ENCODE data around the gene ELL2. TPM values are rescaled to one million over a fixed set of nuclear protein-coding genes. Genes with fewer than 3 reads are reported as not detected.

The ELL2 gene
- polyA plus RNA-seq, 1 donor (not counting 4 experiments of a cell fraction or from before 2014, with no cell fraction given) = 100 TPM

DNA sequence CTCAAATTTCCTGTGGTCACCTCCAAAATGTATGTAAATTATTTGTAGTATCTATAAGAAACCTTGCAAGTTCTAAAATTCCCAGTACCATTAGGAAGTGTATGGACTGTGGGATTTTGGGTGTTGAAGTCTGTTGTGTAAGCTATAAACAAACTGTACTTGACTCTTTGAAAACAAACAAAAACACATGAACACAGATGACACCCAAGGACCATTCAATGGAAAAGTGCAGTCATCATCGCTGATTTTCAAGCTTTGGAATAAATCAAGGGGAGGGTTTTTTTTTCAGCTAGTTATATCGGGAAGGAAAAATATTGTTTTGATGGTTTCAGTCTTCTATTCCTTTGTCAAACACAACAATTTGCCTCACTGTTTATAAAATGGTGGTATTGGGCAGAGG is 49.6 kb downstream of the ELL2 start:
- no peak overlapping the region for H2AFZ ChIP-seq (ENCODE audit: control insufficient read depth, low read length)
- peaks cover 10% of the 10 kb centered on the region for H3K9me1 ChIP-seq (ENCODE audit: control insufficient read depth, extremely low read depth, insufficient read depth, low read length)
- no peak overlapping the region for H3K4me3 ChIP-seq (ENCODE audit: control insufficient read depth in 2 of 3, extremely low read depth in 1 of 3, insufficient read depth in 2 of 3, low read depth in 1 of 3, low read length in 3 of 3)
- H3K36me3 ChIP-seq (ENCODE audit: control insufficient read depth in 2 of 2, extremely low read depth in 1 of 2, insufficient read depth in 2 of 2, low read length in 2 of 2) = peaks cover 13 to 53% of the 10 kb centered on the region in 2 experiments
- H3K4me1 ChIP-seq (ENCODE audit: control insufficient read depth, extremely low read depth, insufficient read depth, low read length) = peaks cover 2% of the 10 kb centered on the region
- no peak overlapping the region for H3K9ac ChIP-seq (ENCODE audit: control insufficient read depth, extremely low read depth, insufficient read depth, low read length)
- peaks cover 88% of the 10 kb centered on the region for H3K79me2 ChIP-seq (ENCODE audit: control insufficient read depth, insufficient read depth, low read length)
- peaks cover 26% of the 10 kb centered on the region for H4K20me1 ChIP-seq (ENCODE audit: control insufficient read depth, extremely low read depth, insufficient read depth, low read length)
- H3K4me2 ChIP-seq (ENCODE audit: control insufficient read depth, extremely low read depth, insufficient read depth, low read depth, low read length) = no peak overlapping the region
- no peaks in the 10 kb centered on the region for H3K27me3 ChIP-seq (ENCODE audit: control insufficient read depth, extremely low read depth, insufficient read depth, low read length)
- no peaks in the 10 kb centered on the region for H3K9me3 ChIP-seq (ENCODE audit: control insufficient read depth, low read depth, low read length)
- dilution Hi-C loops (cut with MboI; ENCODE audit: extremely low pct_ligation_motif_present, low sequenced_read_pairs) = no loop called here
- FAIRE-seq = no peak
- no peak overlapping the region for H3K27ac ChIP-seq (ENCODE audit: control insufficient read depth, insufficient read depth, low read length)
- DNase-seq (ENCODE audit: low read depth, low spot score) = no peak
- TF ChIP-seq, protein P1, sequence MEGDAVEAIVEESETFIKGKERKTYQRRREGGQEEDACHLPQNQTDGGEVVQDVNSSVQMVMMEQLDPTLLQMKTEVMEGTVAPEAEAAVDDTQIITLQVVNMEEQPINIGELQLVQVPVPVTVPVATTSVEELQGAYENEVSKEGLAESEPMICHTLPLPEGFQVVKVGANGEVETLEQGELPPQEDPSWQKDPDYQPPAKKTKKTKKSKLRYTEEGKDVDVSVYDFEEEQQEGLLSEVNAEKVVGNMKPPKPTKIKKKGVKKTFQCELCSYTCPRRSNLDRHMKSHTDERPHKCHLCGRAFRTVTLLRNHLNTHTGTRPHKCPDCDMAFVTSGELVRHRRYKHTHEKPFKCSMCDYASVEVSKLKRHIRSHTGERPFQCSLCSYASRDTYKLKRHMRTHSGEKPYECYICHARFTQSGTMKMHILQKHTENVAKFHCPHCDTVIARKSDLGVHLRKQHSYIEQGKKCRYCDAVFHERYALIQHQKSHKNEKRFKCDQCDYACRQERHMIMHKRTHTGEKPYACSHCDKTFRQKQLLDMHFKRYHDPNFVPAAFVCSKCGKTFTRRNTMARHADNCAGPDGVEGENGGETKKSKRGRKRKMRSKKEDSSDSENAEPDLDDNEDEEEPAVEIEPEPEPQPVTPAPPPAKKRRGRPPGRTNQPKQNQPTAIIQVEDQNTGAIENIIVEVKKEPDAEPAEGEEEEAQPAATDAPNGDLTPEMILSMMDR (optimal IDR thresholded peaks at IDR 0.05 in 1 of 3, IDR thresholded peaks at IDR 0.05 in 1 of 3, conservative IDR thresholded peaks at IDR 0.05 in 1 of 3; ENCODE audit: extremely low read depth in 1 of 3, insufficient read depth in 2 of 3, low read length in 3 of 3) = no peak
- no peak for TF ChIP-seq EZH2 (IDR thresholded peaks at IDR 0.05; ENCODE audit: low read length)

DNA sequence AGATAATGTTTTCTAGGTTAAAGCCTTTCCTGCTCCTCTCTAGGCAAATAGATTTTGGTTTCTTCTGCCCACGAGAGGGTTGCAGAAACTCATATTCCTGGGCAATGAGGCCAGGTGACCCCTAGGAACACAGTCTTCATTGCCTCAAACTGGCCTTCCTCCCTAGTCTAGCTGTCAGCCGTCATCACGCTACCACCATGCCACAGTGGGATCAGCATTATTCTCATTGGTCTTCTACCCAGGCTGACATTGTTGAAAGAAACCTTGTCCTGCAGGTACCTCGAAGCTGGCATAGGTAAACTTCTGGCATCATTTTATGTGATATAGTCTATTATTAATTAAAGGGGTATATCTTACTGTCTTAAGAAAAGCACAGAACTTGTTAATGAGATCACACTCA is 51.1 kb downstream of the ELL2 start:
- peaks cover 6% of the 10 kb centered on the region for H3K9me1 ChIP-seq (ENCODE audit: control insufficient read depth, extremely low read depth, insufficient read depth, low read length)
- FAIRE-seq (no peak), DNase-seq (ENCODE audit: low read depth, low spot score) (no peak)
- peaks cover 21% of the 10 kb centered on the region for H4K20me1 ChIP-seq (ENCODE audit: control insufficient read depth, extremely low read depth, insufficient read depth, low read length)
- dilution Hi-C loops (cut with MboI; ENCODE audit: extremely low pct_ligation_motif_present, low sequenced_read_pairs) = no loop called here
- peaks cover 2% of the 10 kb centered on the region for H3K4me1 ChIP-seq (ENCODE audit: control insufficient read depth, extremely low read depth, insufficient read depth, low read length)
- H2AFZ ChIP-seq (ENCODE audit: control insufficient read depth, low read length) = no peak overlapping the region
- H3K4me3 ChIP-seq (ENCODE audit: control insufficient read depth in 2 of 3, extremely low read depth in 1 of 3, insufficient read depth in 2 of 3, low read depth in 1 of 3, low read length in 3 of 3) = no peak overlapping the region
- H3K36me3 ChIP-seq (ENCODE audit: control insufficient read depth in 2 of 2, extremely low read depth in 1 of 2, insufficient read depth in 2 of 2, low read length in 2 of 2) = peaks cover 12 to 51% of the 10 kb centered on the region in 2 experiments
- H3K27ac ChIP-seq (ENCODE audit: control insufficient read depth, insufficient read depth, low read length) = no peak overlapping the region
- no peak overlapping the region for H3K4me2 ChIP-seq (ENCODE audit: control insufficient read depth, extremely low read depth, insufficient read depth, low read depth, low read length)
- peaks cover 84% of the 10 kb centered on the region for H3K79me2 ChIP-seq (ENCODE audit: control insufficient read depth, insufficient read depth, low read length)
- H3K9ac ChIP-seq (ENCODE audit: control insufficient read depth, extremely low read depth, insufficient read depth, low read length) = no peak overlapping the region
- no peaks in the 10 kb centered on the region for H3K27me3 ChIP-seq (ENCODE audit: control insufficient read depth, extremely low read depth, insufficient read depth, low read length)
- no peaks in the 10 kb centered on the region for H3K9me3 ChIP-seq (ENCODE audit: control insufficient read depth, low read depth, low read length)
- TF ChIP-seq, protein P1 (optimal IDR thresholded peaks at IDR 0.05 in 1 of 3, IDR thresholded peaks at IDR 0.05 in 1 of 3, conservative IDR thresholded peaks at IDR 0.05 in 1 of 3; ENCODE audit: extremely low read depth in 1 of 3, insufficient read depth in 2 of 3, low read length in 3 of 3) = no peak
- TF ChIP-seq EZH2 (IDR thresholded peaks at IDR 0.05; ENCODE audit: low read length) = no peak
